Testis (tissue), 2 donors: Measurements from ENCODE around the gene CLEC12A.

ENCODE experiments used
- POLR2A ChIP-seq: fragments of 450-650 bp; IDR thresholded peaks from one replicate; pipeline ENCODE4 v1.6.1; 2017; ENCODE audit warnings: antibody characterized with exemption, mild to moderate bottlenecking, moderate library complexity
- TF ChIP-seq, protein P1 (sequence below), 3 experiments: fragments of 450-650 bp in 2 of 3; fragments of 200-600 bp in 1 of 3; sonication (generic) in 1 of 3; IDR thresholded peaks; one replicate each; pipeline ENCODE4 v1.5.1; 2016 to 2019; ENCODE audit warnings: antibody characterized with exemption in 3 of 3, mild to moderate bottlenecking in 2 of 3, moderate library complexity in 1 of 3

DNA sequence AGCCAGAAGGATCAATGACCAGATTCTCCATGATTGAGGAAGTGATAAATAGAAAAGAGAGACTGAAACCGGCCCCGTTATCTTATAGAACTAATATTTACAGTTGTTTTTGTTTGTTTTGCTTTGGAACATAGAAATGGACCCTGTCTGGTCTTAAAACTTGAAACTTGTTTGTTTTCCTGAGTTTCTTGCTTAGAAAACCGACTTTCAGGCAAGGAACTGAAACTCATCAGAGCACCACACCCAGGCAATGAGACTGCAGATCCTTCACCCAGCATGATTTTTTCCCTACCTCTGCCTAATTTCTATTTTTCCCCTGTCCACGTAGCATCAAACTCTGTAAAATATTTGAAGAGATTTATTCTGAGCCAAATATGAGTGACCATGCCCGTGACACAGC is 10.6 kb upstream of the CLEC12A start:
- TF ChIP-seq POLR2A = no peak
- TF ChIP-seq, protein P1, sequence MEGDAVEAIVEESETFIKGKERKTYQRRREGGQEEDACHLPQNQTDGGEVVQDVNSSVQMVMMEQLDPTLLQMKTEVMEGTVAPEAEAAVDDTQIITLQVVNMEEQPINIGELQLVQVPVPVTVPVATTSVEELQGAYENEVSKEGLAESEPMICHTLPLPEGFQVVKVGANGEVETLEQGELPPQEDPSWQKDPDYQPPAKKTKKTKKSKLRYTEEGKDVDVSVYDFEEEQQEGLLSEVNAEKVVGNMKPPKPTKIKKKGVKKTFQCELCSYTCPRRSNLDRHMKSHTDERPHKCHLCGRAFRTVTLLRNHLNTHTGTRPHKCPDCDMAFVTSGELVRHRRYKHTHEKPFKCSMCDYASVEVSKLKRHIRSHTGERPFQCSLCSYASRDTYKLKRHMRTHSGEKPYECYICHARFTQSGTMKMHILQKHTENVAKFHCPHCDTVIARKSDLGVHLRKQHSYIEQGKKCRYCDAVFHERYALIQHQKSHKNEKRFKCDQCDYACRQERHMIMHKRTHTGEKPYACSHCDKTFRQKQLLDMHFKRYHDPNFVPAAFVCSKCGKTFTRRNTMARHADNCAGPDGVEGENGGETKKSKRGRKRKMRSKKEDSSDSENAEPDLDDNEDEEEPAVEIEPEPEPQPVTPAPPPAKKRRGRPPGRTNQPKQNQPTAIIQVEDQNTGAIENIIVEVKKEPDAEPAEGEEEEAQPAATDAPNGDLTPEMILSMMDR (IDR thresholded peaks at IDR 0.05) = no peak
